Osteoblast (primary cell): Measurements from ENCODE around the gene MAPKAP1. TPM values are rescaled to one million over a fixed set of nuclear protein-coding genes. Genes with fewer than 3 reads are reported as not detected.

ENCODE experiments used
- DNase-seq: peaks from one replicate; pipeline ENCODE4 v3.0.0; 2011; ENCODE audit warnings: low spot score, mixed read lengths; ENCODE audit not compliant: insufficient read length; ENCODE audit errors: missing footprints
- H2AFZ ChIP-seq: 2 replicates; pipeline ENCODE4 v1.6.0; 2011; ENCODE audit warnings: mild to moderate bottlenecking, low read length
- H3K27ac ChIP-seq: 2 replicates; pipeline ENCODE4 v1.5.1; 2011; ENCODE audit warnings: mild to moderate bottlenecking, low read depth, low read length, moderate library complexity
- H3K27me3 ChIP-seq: 2 replicates; pipeline ENCODE4 v1.6.0; 2012; ENCODE audit warnings: mild to moderate bottlenecking, control low read depth, inconsistent platforms, low read length, moderate library complexity; ENCODE audit not compliant: insufficient read depth
- H3K36me3 ChIP-seq: 2 replicates; pipeline ENCODE4 v1.5.1; 2011; ENCODE audit warnings: mild to moderate bottlenecking, low read length, control low read depth, moderate library complexity; ENCODE audit not compliant: insufficient read depth
- H3K4me1 ChIP-seq: 2 replicates; pipeline ENCODE4 v1.5.1; 2011; ENCODE audit warnings: mild to moderate bottlenecking, low read length, control low read depth, moderate library complexity; ENCODE audit not compliant: insufficient read depth
- H3K4me2 ChIP-seq: 2 replicates; pipeline ENCODE4 v1.6.0; 2011; ENCODE audit warnings: mild to moderate bottlenecking, low read length; ENCODE audit not compliant: insufficient read depth
- H3K4me3 ChIP-seq: fragments of 200-600 bp; sonication (generic); 3 replicates; pipeline ENCODE4 v1.5.1; 2012; ENCODE audit warnings: mild to moderate bottlenecking, low read length, inconsistent platforms; ENCODE audit not compliant: insufficient read depth
- H3K79me2 ChIP-seq: 2 replicates; pipeline ENCODE4 v1.6.0; 2012; ENCODE audit warnings: mild to moderate bottlenecking, low read length, control low read depth, inconsistent platforms; ENCODE audit not compliant: insufficient read depth
- H3K9me3 ChIP-seq: 2 replicates; pipeline ENCODE4 v1.5.1; 2011; ENCODE audit warnings: low read depth, low read length, control low read depth
- H4K20me1 ChIP-seq: 2 replicates; pipeline ENCODE4 v1.6.0; 2012; ENCODE audit warnings: mild to moderate bottlenecking, low read length, control low read depth; ENCODE audit not compliant: insufficient read depth
- CTCF ChIP-seq: IDR thresholded peaks from 2 replicates; pipeline ENCODE4 v1.5.1; 2011; ENCODE audit warnings: mild to moderate bottlenecking, low read depth, low read length, moderate library complexity; ENCODE audit errors: extremely low read depth
- total RNA-seq: library from RNA; depleted of rRNA; stranded (reverse); fragments of >200 nt; gene quantifications from 2 replicates; pipeline ENCODE4 v1.2.3, GENCODE V29; 2012

MAPKAP1 gene
- total RNA-seq, 1 donor, result 72.4 TPM

GRCh38 chr9:125646217-125646616 is 60.8 kb downstream of the MAPKAP1 start:
- Histone ChIP-seq H2AFZ (no peak overlapping the region), H3K9me3 (no peaks in the 10 kb centered on the region), H3K27me3 (no peaks in the 10 kb centered on the region), H3K36me3 (no peaks in the 10 kb centered on the region), H3K79me2 (peaks cover 71% of the 10 kb centered on the region), H3K4me2 (peak overlapping the region; percentile 80), H3K4me1 (peaks cover 57% of the 10 kb centered on the region), H3K27ac (peak overlapping the region; percentile 70), H4K20me1 (no peaks in the 10 kb centered on the region), H3K4me3 (peak overlapping the region; percentile 57)
- no peak for TF ChIP-seq CTCF
- DNase-seq, result no peak

- DNase-seq, result no peak
- Histone ChIP-seq H3K27ac (peak overlapping the region; percentile 52), H3K36me3 (no peaks in the 10 kb centered on the region), H3K4me3 (no peak overlapping the region), H2AFZ (no peak overlapping the region), H3K9me3 (no peaks in the 10 kb centered on the region), H3K27me3 (no peaks in the 10 kb centered on the region), H3K4me1 (peaks cover 47% of the 10 kb centered on the region), H4K20me1 (no peaks in the 10 kb centered on the region), H3K79me2 (peaks cover 73% of the 10 kb centered on the region), H3K4me2 (peak overlapping the region; percentile 44)
- TF ChIP-seq CTCF, result no peak
These were observed 62.0 kb downstream of the MAPKAP1 start for GRCh38 chr9:125644819-125645507.

GRCh38 chr9:125642311-125642710 is 64.7 kb downstream of the MAPKAP1 start:
- Histone ChIP-seq H3K36me3 (no peaks in the 10 kb centered on the region), H3K9me3 (no peaks in the 10 kb centered on the region), H3K4me3 (no peak overlapping the region), H3K4me1 (peaks cover 22% of the 10 kb centered on the region), H4K20me1 (peaks cover 2% of the 10 kb centered on the region), H2AFZ (no peak overlapping the region), H3K79me2 (peaks cover 81% of the 10 kb centered on the region), H3K27ac (no peak overlapping the region), H3K27me3 (no peaks in the 10 kb centered on the region), H3K4me2 (no peak overlapping the region)
- no peak for TF ChIP-seq CTCF
- DNase-seq, result no peak

GRCh38 chr9:125639057-125639456 is 68.0 kb downstream of the MAPKAP1 start:
- H3K4me3 ChIP-seq, result no peak overlapping the region
- H3K36me3 ChIP-seq, result no peaks in the 10 kb centered on the region
- no peak overlapping the region for H3K27ac ChIP-seq
- no peak overlapping the region for H2AFZ ChIP-seq
- H3K4me1 ChIP-seq, result peaks cover 7% of the 10 kb centered on the region
- no peak for TF ChIP-seq CTCF
- H3K9me3 ChIP-seq, result no peaks in the 10 kb centered on the region
- H4K20me1 ChIP-seq, result peaks cover 10% of the 10 kb centered on the region
- no peaks in the 10 kb centered on the region for H3K27me3 ChIP-seq
- H3K4me2 ChIP-seq, result no peak overlapping the region
- peaks cover 92% of the 10 kb centered on the region for H3K79me2 ChIP-seq
- no peak for DNase-seq
